Measurements from ENCODE around the gene SULT2B1. TPM values are rescaled to one million over a fixed set of nuclear protein-coding genes. Genes with fewer than 3 reads are reported as not detected.

SULT2B1 gene
- total and polyA plus RNA-seq, 4 donors: 2.1 TPM; not detected in 3

DNA sequence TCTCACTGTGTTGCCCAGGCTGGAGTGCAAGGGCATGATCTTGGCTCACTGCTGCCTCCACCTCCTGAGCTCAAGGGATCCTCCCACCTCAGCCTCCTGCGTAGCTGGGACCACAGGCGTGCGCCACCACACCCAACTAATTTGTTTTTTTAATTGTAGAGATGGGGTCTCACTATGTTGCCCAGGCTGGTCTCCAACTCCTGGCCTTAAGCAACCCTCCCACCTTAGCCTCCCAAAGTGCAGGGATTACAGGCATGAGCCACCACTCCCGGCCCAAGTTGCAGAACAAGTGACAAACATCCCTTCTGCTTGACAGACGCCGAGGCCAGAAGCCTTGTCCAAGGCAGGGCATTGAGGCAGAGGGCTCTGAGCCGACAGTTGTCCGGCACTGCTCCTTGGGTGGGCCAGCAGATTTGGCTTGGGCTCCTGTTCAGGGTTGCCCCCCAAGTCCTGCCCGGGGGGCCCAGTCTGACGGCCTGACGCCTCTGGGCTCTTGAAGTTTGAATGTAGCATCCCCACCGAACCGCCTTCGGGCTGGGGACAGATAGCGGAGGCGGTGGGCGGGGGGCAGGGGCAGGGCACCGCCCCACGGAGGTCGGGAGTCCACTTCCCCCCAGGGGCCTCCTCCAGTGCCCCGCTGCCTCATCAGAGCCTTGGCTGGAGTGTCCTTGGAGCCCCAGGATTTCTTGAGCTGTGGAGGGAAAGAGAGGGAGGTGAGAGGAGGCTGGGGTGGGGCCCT is 48.9 kb downstream of the SULT2B1 start:
- Histone ChIP-seq H3K4me3 (ENCODE audit: low read length in 2 of 2) (no peak overlapping the region), H3K9me3 (ENCODE audit: control insufficient read depth, low read length) (no peaks in the 10 kb centered on the region), H3K36me3 (ENCODE audit: control insufficient read depth in 1 of 2, insufficient read depth in 2 of 2, low read length in 1 of 2) (no peaks in the 10 kb centered on the region), H3K27ac (ENCODE audit: low read depth in 1 of 2, low read length in 2 of 2) (no peak overlapping the region), H3K27me3 (ENCODE audit: control insufficient read depth in 1 of 2, insufficient read depth in 2 of 2, low read length in 1 of 2) (no peaks in the 10 kb centered on the region), H3K4me1 (ENCODE audit: control insufficient read depth in 1 of 2, insufficient read depth in 2 of 2, low read length in 2 of 2) (no peaks in the 10 kb centered on the region)
- intact Hi-C loops (cut with DNase I): no loop called here
- ATAC-seq (ENCODE audit: low FRiP score) (no peak), DNase-seq (no peak)
- 84 to 87% methylated on average over 21 of the region's 21 CpGs for WGBS, 2 donors

DNA sequence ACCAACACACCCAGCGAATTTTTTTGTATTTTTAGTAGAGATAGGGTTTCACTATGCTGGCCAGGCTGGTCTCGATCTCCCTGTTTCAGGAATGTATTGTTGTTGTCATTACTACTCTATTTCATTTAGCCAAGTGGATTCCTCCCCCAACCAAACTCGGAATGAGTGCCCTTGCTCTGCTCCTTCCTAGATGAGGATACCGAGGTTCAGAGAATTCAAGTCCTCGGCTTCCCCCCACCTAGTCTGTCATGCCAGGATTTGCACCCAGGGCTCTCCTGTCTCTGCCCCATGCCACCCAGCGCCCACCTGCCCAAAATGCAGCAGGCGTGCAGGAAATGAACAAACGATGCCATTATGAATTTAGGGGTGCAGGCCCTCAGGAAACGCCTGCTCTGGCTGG is 51.0 kb downstream of the SULT2B1 start:
- H3K4me1 ChIP-seq (ENCODE audit: control insufficient read depth in 1 of 2, insufficient read depth in 2 of 2, low read length in 2 of 2): no peaks in the 10 kb centered on the region
- no peak overlapping the region for H3K4me3 ChIP-seq (ENCODE audit: low read length in 2 of 2)
- no peaks in the 10 kb centered on the region for H3K9me3 ChIP-seq (ENCODE audit: control insufficient read depth, low read length)
- intact Hi-C loops (cut with DNase I): no loop called here
- no peaks in the 10 kb centered on the region for H3K27me3 ChIP-seq (ENCODE audit: control insufficient read depth in 1 of 2, insufficient read depth in 2 of 2, low read length in 1 of 2)
- no peak for ATAC-seq (ENCODE audit: low FRiP score)
- H3K36me3 ChIP-seq (ENCODE audit: control insufficient read depth in 1 of 2, insufficient read depth in 2 of 2, low read length in 1 of 2): no peaks in the 10 kb centered on the region
- DNase-seq: no peak
- WGBS, 2 donors: 79 to 84% methylated on average over 9 of the region's 9 CpGs
- no peak overlapping the region for H3K27ac ChIP-seq (ENCODE audit: low read depth in 1 of 2, low read length in 2 of 2)

DNA sequence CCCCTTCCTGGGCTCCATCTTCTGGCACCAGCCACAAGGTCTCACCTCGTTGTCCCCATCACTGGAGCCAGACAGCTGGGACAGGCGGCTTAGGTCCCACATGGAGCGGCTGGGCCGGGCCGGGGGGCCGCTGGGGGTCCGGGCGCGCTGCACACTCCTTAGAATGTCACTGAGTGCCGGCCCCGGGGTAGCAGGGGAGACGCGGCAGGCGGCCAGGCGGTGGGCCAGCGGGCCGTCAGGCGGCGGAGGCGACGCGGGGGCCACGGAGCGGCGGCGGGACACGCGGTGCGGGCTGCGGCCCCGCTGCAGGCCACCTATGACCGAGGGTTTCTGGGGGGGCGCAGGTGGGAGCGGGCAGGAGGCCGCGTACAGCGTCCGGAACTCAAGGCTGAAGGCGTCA is 51.5 kb downstream of the SULT2B1 start:
- Histone ChIP-seq H3K27ac (ENCODE audit: low read depth in 1 of 2, low read length in 2 of 2) (no peak overlapping the region), H3K4me1 (ENCODE audit: control insufficient read depth in 1 of 2, insufficient read depth in 2 of 2, low read length in 2 of 2) (no peaks in the 10 kb centered on the region), H3K36me3 (ENCODE audit: control insufficient read depth in 1 of 2, insufficient read depth in 2 of 2, low read length in 1 of 2) (no peaks in the 10 kb centered on the region), H3K27me3 (ENCODE audit: control insufficient read depth in 1 of 2, insufficient read depth in 2 of 2, low read length in 1 of 2) (no peaks in the 10 kb centered on the region), H3K9me3 (ENCODE audit: control insufficient read depth, low read length) (no peaks in the 10 kb centered on the region), H3K4me3 (ENCODE audit: low read length in 2 of 2) (no peak overlapping the region)
- 88 to 92% methylated on average over 39 of the region's 39 CpGs for WGBS, 2 donors
- ATAC-seq (ENCODE audit: low FRiP score) (no peak), DNase-seq (no peak)
- intact Hi-C loops (cut with DNase I): no loop called here

DNA sequence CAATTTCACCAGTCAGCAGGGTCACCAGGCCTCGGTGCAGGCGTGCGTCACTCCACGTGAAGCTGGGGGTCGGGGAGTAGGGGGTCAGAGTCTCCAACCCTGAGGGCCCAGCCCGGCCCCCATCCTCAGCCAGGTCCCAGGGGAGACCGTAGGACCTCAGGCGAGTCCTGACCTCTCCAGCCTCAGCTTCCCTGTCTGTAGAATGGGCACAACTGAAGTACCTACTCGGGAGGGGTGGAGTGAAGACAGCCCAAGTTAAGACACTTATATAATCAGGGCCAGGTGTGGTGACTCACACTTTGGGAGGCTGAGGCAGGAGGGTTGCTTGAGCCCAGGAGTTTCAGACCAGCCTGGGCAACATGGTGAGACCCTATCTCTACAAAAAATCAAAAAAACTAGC is 51.9 kb downstream of the SULT2B1 start:
- no peaks in the 10 kb centered on the region for H3K27me3 ChIP-seq (ENCODE audit: control insufficient read depth in 1 of 2, insufficient read depth in 2 of 2, low read length in 1 of 2)
- no peak overlapping the region for H3K27ac ChIP-seq (ENCODE audit: low read depth in 1 of 2, low read length in 2 of 2)
- H3K4me3 ChIP-seq (ENCODE audit: low read length in 2 of 2): no peak overlapping the region
- no peak for DNase-seq
- H3K9me3 ChIP-seq (ENCODE audit: control insufficient read depth, low read length): no peaks in the 10 kb centered on the region
- no peak for ATAC-seq (ENCODE audit: low FRiP score)
- WGBS, 2 donors: 90 to 95% methylated on average over 9 of the region's 9 CpGs
- intact Hi-C loops (cut with DNase I): no loop called here
- H3K36me3 ChIP-seq (ENCODE audit: control insufficient read depth in 1 of 2, insufficient read depth in 2 of 2, low read length in 1 of 2): no peaks in the 10 kb centered on the region
- H3K4me1 ChIP-seq (ENCODE audit: control insufficient read depth in 1 of 2, insufficient read depth in 2 of 2, low read length in 2 of 2): no peaks in the 10 kb centered on the region

DNA sequence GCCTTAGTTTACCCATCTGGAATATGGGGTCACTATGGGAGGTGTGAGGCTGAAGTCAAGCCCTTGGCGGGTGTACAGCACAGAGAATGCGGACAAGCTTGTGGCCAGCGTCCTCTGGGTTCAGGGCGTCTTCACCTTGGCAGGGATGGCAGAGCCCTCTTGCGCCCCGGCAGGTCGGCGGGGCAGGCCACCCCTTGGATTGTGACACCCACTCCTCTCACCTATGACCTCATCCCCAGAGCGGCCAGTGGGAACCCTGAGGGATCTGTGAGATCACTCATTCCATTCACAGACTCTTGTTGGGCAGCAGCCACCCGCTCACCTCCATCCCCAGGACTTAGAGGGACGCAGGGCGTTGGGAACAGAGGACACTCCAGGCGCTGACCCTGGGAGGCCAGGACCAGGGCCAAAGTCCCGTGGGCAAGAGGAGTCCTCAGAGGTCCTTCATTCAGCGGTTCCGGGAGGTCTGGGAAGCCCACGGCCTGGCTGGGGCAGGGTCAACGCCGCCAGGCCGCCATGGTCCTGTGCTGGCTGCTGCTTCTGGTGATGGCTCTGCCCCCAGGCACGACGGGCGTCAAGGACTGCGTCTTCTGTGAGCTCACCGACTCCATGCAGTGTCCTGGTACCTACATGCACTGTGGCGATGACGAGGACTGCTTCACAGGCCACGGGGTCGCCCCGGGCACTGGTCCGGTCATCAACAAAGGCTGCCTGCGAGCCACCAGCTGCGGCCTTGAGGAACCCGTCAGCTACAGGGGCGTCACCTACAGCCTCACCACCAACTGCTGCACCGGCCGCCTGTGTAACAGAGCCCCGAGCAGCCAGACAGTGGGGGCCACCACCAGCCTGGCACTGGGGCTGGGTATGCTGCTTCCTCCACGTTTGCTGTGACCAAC is 54.7 kb downstream of the SULT2B1 start, which contains the start of gene SPACA4:
Gene SPACA4, plus strand, starts transcription at position 280 of the 896 bp plus-strand sequence. Its CDS starts 237 bp downstream, at position 517.
- no peak within 1 kb of the TSS for H3K4me3 ChIP-seq (ENCODE audit: low read length in 2 of 2)
- 88 to 90% methylated on average over 39 of the region's 39 CpGs for WGBS, 2 donors
- DNase-seq (no peak), ATAC-seq (ENCODE audit: low FRiP score) (peak; percentile 10)
- no peaks in the 10 kb centered on the region for H3K36me3 ChIP-seq (ENCODE audit: control insufficient read depth in 1 of 2, insufficient read depth in 2 of 2, low read length in 1 of 2)
- no peaks in the 10 kb centered on the region for H3K27me3 ChIP-seq (ENCODE audit: control insufficient read depth in 1 of 2, insufficient read depth in 2 of 2, low read length in 1 of 2)
- H3K4me1 ChIP-seq (ENCODE audit: control insufficient read depth in 1 of 2, insufficient read depth in 2 of 2, low read length in 2 of 2): no peaks in the 10 kb centered on the region
- no peak within 1 kb of the TSS for H3K27ac ChIP-seq (ENCODE audit: low read depth in 1 of 2, low read length in 2 of 2)
- no peaks in the 10 kb centered on the region for H3K9me3 ChIP-seq (ENCODE audit: control insufficient read depth, low read length)
- intact Hi-C loops (cut with DNase I): no loop called here

GRCh38 chr19:48607359-48607755 is 55.4 kb downstream of the SULT2B1 start:
- Histone ChIP-seq H3K4me1 (ENCODE audit: control insufficient read depth in 1 of 2, insufficient read depth in 2 of 2, low read length in 2 of 2) (no peaks in the 10 kb centered on the region), H3K36me3 (ENCODE audit: control insufficient read depth in 1 of 2, insufficient read depth in 2 of 2, low read length in 1 of 2) (no peaks in the 10 kb centered on the region), H3K27me3 (ENCODE audit: control insufficient read depth in 1 of 2, insufficient read depth in 2 of 2, low read length in 1 of 2) (no peaks in the 10 kb centered on the region), H3K9me3 (ENCODE audit: control insufficient read depth, low read length) (no peaks in the 10 kb centered on the region), H3K4me3 (ENCODE audit: low read length in 2 of 2) (no peak overlapping the region), H3K27ac (ENCODE audit: low read depth in 1 of 2, low read length in 2 of 2) (no peak overlapping the region)
- intact Hi-C loops (cut with DNase I): no loop called here
- DNase-seq (no peak), ATAC-seq (ENCODE audit: low FRiP score) (no peak)
- WGBS, 2 donors: 73 to 86% methylated on average over 7 of the region's 7 CpGs

DNA sequence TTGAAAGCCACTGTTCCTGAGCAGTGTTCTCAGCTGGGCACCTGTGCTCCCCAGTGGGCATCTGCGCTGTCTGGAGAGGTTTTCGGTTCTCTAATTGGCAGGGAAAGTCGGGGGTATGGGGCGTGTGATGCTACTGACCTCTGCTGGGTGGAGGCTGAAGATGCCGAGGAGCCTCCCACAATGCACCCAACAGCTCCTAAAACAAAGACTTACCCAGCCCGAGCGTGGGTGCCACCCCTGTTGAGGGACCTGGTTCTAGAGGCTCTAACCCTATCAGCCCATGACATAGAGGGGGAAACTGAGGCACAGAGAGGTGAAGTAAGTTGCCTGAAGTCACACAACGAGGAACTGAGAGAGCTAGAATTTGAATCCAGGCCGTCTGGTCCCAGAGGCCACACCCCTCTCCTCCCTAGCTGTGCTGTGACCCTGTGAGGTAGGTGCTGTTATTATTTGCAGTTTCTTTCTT is 56.9 kb downstream of the SULT2B1 start:
- WGBS, 2 donors: 30 to 34% methylated on average over 9 of the region's 9 CpGs
- intact Hi-C loops (cut with DNase I): no loop called here
- no peak for ATAC-seq (ENCODE audit: low FRiP score)

GRCh38 chr19:48609571-48610108 is 57.7 kb downstream of the SULT2B1 start:
- Histone ChIP-seq H3K4me1 (ENCODE audit: control insufficient read depth in 1 of 2, insufficient read depth in 2 of 2, low read length in 2 of 2) (no peaks in the 10 kb centered on the region), H3K9me3 (ENCODE audit: control insufficient read depth, low read length) (no peaks in the 10 kb centered on the region), H3K36me3 (ENCODE audit: control insufficient read depth in 1 of 2, insufficient read depth in 2 of 2, low read length in 1 of 2) (no peaks in the 10 kb centered on the region), H3K4me3 (ENCODE audit: low read length in 2 of 2) (no peak overlapping the region), H3K27ac (ENCODE audit: low read depth in 1 of 2, low read length in 2 of 2) (no peak overlapping the region), H3K27me3 (ENCODE audit: control insufficient read depth in 1 of 2, insufficient read depth in 2 of 2, low read length in 1 of 2) (no peaks in the 10 kb centered on the region)
- DNase-seq (no peak), ATAC-seq (ENCODE audit: low FRiP score) (no peak)
- intact Hi-C loops (cut with DNase I): no loop called here
- 92 to 94% methylated on average over 20 of the region's 20 CpGs for WGBS, 2 donors

More for the DNA sequence above, 56.9 kb downstream of the SULT2B1 start:
- no peak for DNase-seq
- H3K4me3 ChIP-seq (ENCODE audit: low read length in 2 of 2): no peak overlapping the region
- H3K4me1 ChIP-seq (ENCODE audit: control insufficient read depth in 1 of 2, insufficient read depth in 2 of 2, low read length in 2 of 2): no peaks in the 10 kb centered on the region
- no peaks in the 10 kb centered on the region for H3K27me3 ChIP-seq (ENCODE audit: control insufficient read depth in 1 of 2, insufficient read depth in 2 of 2, low read length in 1 of 2)
- H3K9me3 ChIP-seq (ENCODE audit: control insufficient read depth, low read length): no peaks in the 10 kb centered on the region
- H3K36me3 ChIP-seq (ENCODE audit: control insufficient read depth in 1 of 2, insufficient read depth in 2 of 2, low read length in 1 of 2): no peaks in the 10 kb centered on the region
- H3K27ac ChIP-seq (ENCODE audit: low read depth in 1 of 2, low read length in 2 of 2): no peak overlapping the region

Data from aorta (tissue), 5 donors.